RCC 7860 (cell line): ENCODE results near the gene C19orf25.
"Not testable (repeated sequence)": the region's sequence is repeated elsewhere in the genome, so short reads cannot be mapped to it uniquely, and the experiment has no call there.

Experiments used
- DNase-seq: peaks from one replicate; pipeline ENCODE4 v3.0.0-alpha.2; 2015; ENCODE audit warnings: low spot score
- FAIRE-seq: peaks from 2 replicates; lab custom pipeline; 2012; peaks lifted over from hg19 to GRCh38; lab: Jason Lieb, UNC

Gene C19orf25

GRCh38 chr19:1478934-1479707 is at the start of gene C19orf25:
C19orf25 (minus strand) TSS chr19:1479215; CDS start chr19:1478903, 312 bp downstream.
- DNase-seq (peak; percentile 86), FAIRE-seq (peak; percentile 81)

GRCh38 chr19:1527650-1528309 is 48.8 kb upstream of the C19orf25 start:
- FAIRE-seq (no peak), DNase-seq (no peak)

GRCh38 chr19:1526979-1527649 is 48.1 kb upstream of the C19orf25 start:
- FAIRE-seq (no peak), DNase-seq (no peak)

GRCh38 chr19:1526066-1526778 is 47.2 kb upstream of the C19orf25 start:
- FAIRE-seq (no peak), DNase-seq (no peak)

- FAIRE-seq (no peak), DNase-seq (no peak)
These were observed 46.3 kb upstream of the C19orf25 start for GRCh38 chr19:1525343-1525742.

GRCh38 chr19:1524972-1525325 is 45.9 kb upstream of the C19orf25 start:
- FAIRE-seq (no peak), DNase-seq (no peak)

GRCh38 chr19:1524287-1524971 is 45.4 kb upstream of the C19orf25 start:
- FAIRE-seq = no peak

GRCh38 chr19:1523412-1524286 is 44.6 kb upstream of the C19orf25 start, which contains the start of gene PLK5:
PLK5 (plus strand) TSS chr19:1524077; CDS start chr19:1526997, 2,920 bp downstream.
- no peak for FAIRE-seq
- no peak for DNase-seq

More at GRCh38 chr19:1524287-1524971, 45.4 kb upstream of the C19orf25 start:
- no peak for DNase-seq

GRCh38 chr19:1522838-1523237 is 43.8 kb upstream of the C19orf25 start:
- DNase-seq (no peak), FAIRE-seq (no peak)

GRCh38 chr19:1522061-1522460 is 43.0 kb upstream of the C19orf25 start:
- FAIRE-seq (no peak), DNase-seq (no peak)

- FAIRE-seq (no peak), DNase-seq (no peak)
These were observed 42.6 kb upstream of the C19orf25 start for GRCh38 chr19:1521636-1522035.

- FAIRE-seq (no peak), DNase-seq (no peak)
These were observed 41.3 kb upstream of the C19orf25 start for GRCh38 chr19:1520203-1520780.

GRCh38 chr19:1519802-1520201 is 40.8 kb upstream of the C19orf25 start:
- not testable (repeated sequence) for DNase-seq, FAIRE-seq

- FAIRE-seq = no peak
- DNase-seq = no peak
These were observed 39.5 kb upstream of the C19orf25 start for GRCh38 chr19:1518471-1518870.

GRCh38 chr19:1516395-1516753 is 37.4 kb upstream of the C19orf25 start:
- no peak for FAIRE-seq
- DNase-seq = no peak

GRCh38 chr19:1514986-1515721 is 36.1 kb upstream of the C19orf25 start:
- no peak for DNase-seq
- no peak for FAIRE-seq

- DNase-seq (no peak), FAIRE-seq (no peak)
These were observed 35.3 kb upstream of the C19orf25 start for GRCh38 chr19:1514295-1514661.

- DNase-seq = peak; percentile 36
- FAIRE-seq = no peak
These were observed 34.7 kb upstream of the C19orf25 start for GRCh38 chr19:1513499-1514294.
